ENCODE data around the gene MIS18BP1.

The MIS18BP1 gene

GRCh38 chr14:45251912-45252311, 1.1 kb downstream of the MIS18BP1 start:
- peak; percentile 43; the same call in 2 of the 3 replicates for ATAC-seq
- TF ChIP-seq ZNF8 (CRISPR knock-in tag; IDR thresholded peaks at IDR 0.05) (no peak), CSRNP3 (CRISPR knock-in tag; IDR thresholded peaks at IDR 0.05) (no peak), ESRRG (CRISPR knock-in tag; IDR thresholded peaks at IDR 0.05) (no peak), POU6F1 (CRISPR knock-in tag; IDR thresholded peaks at IDR 0.05; ENCODE audit: borderline replicate concordance, low read depth) (no peak), PPARA (CRISPR knock-in tag; IDR thresholded peaks at IDR 0.05; ENCODE audit: borderline replicate concordance) (no peak), TOX (CRISPR knock-in tag; IDR thresholded peaks at IDR 0.05; ENCODE audit: borderline replicate concordance) (no peak), ARNTL (CRISPR knock-in tag; IDR thresholded peaks at IDR 0.05; ENCODE audit: borderline replicate concordance, low read depth) (no peak), ZFP3 (CRISPR knock-in tag; IDR thresholded peaks at IDR 0.05) (no peak), GLIS3 (CRISPR knock-in tag; IDR thresholded peaks at IDR 0.05) (no peak)
- TF ChIP-seq, protein P1, sequence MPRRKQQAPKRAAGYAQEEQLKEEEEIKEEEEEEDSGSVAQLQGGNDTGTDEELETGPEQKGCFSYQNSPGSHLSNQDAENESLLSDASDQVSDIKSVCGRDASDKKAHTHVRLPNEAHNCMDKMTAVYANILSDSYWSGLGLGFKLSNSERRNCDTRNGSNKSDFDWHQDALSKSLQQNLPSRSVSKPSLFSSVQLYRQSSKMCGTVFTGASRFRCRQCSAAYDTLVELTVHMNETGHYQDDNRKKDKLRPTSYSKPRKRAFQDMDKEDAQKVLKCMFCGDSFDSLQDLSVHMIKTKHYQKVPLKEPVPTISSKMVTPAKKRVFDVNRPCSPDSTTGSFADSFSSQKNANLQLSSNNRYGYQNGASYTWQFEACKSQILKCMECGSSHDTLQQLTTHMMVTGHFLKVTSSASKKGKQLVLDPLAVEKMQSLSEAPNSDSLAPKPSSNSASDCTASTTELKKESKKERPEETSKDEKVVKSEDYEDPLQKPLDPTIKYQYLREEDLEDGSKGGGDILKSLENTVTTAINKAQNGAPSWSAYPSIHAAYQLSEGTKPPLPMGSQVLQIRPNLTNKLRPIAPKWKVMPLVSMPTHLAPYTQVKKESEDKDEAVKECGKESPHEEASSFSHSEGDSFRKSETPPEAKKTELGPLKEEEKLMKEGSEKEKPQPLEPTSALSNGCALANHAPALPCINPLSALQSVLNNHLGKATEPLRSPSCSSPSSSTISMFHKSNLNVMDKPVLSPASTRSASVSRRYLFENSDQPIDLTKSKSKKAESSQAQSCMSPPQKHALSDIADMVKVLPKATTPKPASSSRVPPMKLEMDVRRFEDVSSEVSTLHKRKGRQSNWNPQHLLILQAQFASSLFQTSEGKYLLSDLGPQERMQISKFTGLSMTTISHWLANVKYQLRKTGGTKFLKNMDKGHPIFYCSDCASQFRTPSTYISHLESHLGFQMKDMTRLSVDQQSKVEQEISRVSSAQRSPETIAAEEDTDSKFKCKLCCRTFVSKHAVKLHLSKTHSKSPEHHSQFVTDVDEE (CRISPR knock-in tag; IDR thresholded peaks at IDR 0.05), result no peak
- TF ChIP-seq, protein P2, sequence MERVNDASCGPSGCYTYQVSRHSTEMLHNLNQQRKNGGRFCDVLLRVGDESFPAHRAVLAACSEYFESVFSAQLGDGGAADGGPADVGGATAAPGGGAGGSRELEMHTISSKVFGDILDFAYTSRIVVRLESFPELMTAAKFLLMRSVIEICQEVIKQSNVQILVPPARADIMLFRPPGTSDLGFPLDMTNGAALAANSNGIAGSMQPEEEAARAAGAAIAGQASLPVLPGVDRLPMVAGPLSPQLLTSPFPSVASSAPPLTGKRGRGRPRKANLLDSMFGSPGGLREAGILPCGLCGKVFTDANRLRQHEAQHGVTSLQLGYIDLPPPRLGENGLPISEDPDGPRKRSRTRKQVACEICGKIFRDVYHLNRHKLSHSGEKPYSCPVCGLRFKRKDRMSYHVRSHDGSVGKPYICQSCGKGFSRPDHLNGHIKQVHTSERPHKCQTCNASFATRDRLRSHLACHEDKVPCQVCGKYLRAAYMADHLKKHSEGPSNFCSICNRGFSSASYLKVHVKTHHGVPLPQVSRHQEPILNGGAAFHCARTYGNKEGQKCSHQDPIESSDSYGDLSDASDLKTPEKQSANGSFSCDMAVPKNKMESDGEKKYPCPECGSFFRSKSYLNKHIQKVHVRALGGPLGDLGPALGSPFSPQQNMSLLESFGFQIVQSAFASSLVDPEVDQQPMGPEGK (CRISPR knock-in tag; IDR thresholded peaks at IDR 0.05; ENCODE audit: borderline replicate concordance), result no peak

- no peak for ATAC-seq
- TF ChIP-seq, protein P2 (CRISPR knock-in tag; IDR thresholded peaks at IDR 0.05; ENCODE audit: borderline replicate concordance), result no peak
- TF ChIP-seq CSRNP3 (CRISPR knock-in tag; IDR thresholded peaks at IDR 0.05) (no peak), POU6F1 (CRISPR knock-in tag; IDR thresholded peaks at IDR 0.05; ENCODE audit: borderline replicate concordance, low read depth) (no peak), SNAI2 (CRISPR knock-in tag; IDR thresholded peaks at IDR 0.05) (no peak), ZFP3 (CRISPR knock-in tag; IDR thresholded peaks at IDR 0.05) (no peak), CSDC2 (CRISPR knock-in tag; IDR thresholded peaks at IDR 0.05) (no peak), RARB (CRISPR knock-in tag; IDR thresholded peaks at IDR 0.05) (no peak), BACH2 (CRISPR knock-in tag; IDR thresholded peaks at IDR 0.05; ENCODE audit: borderline replicate concordance) (no peak), ARNTL (CRISPR knock-in tag; IDR thresholded peaks at IDR 0.05; ENCODE audit: borderline replicate concordance, low read depth) (no peak), GLIS3 (CRISPR knock-in tag; IDR thresholded peaks at IDR 0.05) (no peak), ESRRG (CRISPR knock-in tag; IDR thresholded peaks at IDR 0.05) (no peak), TOX (CRISPR knock-in tag; IDR thresholded peaks at IDR 0.05; ENCODE audit: borderline replicate concordance) (no peak), ZNF8 (CRISPR knock-in tag; IDR thresholded peaks at IDR 0.05) (no peak), ZFP30 (CRISPR knock-in tag; IDR thresholded peaks at IDR 0.05) (no peak), PPARA (CRISPR knock-in tag; IDR thresholded peaks at IDR 0.05; ENCODE audit: borderline replicate concordance) (no peak), OSR1 (CRISPR knock-in tag; IDR thresholded peaks at IDR 0.05) (no peak), ZC3H10 (CRISPR knock-in tag; IDR thresholded peaks at IDR 0.05) (no peak), CREB5 (CRISPR knock-in tag; IDR thresholded peaks at IDR 0.05; ENCODE audit: low read depth) (no peak)
- TF ChIP-seq, protein P1 (CRISPR knock-in tag; IDR thresholded peaks at IDR 0.05), result no peak
Observed at GRCh38 chr14:45249856-45250575, 3.0 kb downstream of the MIS18BP1 start.

All from SK-N-SH treated with all-trans-retinoic acid at 6 μM for 48 hours (cell line).